Measurements from ENCODE around the gene NF1. TPM values are rescaled to one million over a fixed set of nuclear protein-coding genes. Genes with fewer than 3 reads are reported as not detected.
"Not testable (repeated sequence)": the region's sequence is repeated elsewhere in the genome, so short reads cannot be mapped to it uniquely, and the experiment has no call there.

NF1 gene
- total RNA-seq, 1 donor = 21.9 TPM

GRCh38 chr17:31100840-31101459 lies 6.2 kb downstream of the NF1 start:
- no peaks in the 10 kb centered on the region for H3K27me3 ChIP-seq (ENCODE audit: insufficient read depth, low read length)
- H3K4me3 ChIP-seq (ENCODE audit: low read length) = no peak overlapping the region
- peaks cover 2% of the 10 kb centered on the region for H3K4me1 ChIP-seq (ENCODE audit: insufficient read depth, low read length)
- no peaks in the 10 kb centered on the region for H3K9me3 ChIP-seq (ENCODE audit: low read depth, low read length)

- H3K4me3 ChIP-seq (ENCODE audit: low read length) = no peak overlapping the region
- no peaks in the 10 kb centered on the region for H3K4me1 ChIP-seq (ENCODE audit: insufficient read depth, low read length)
- no peaks in the 10 kb centered on the region for H3K27me3 ChIP-seq (ENCODE audit: insufficient read depth, low read length)
- no peaks in the 10 kb centered on the region for H3K9me3 ChIP-seq (ENCODE audit: low read depth, low read length)
Observed at GRCh38 chr17:31101943-31102342, 7.2 kb downstream of the NF1 start.

- no peaks in the 10 kb centered on the region for H3K4me1 ChIP-seq (ENCODE audit: insufficient read depth, low read length)
- H3K27me3 ChIP-seq (ENCODE audit: insufficient read depth, low read length) = no peaks in the 10 kb centered on the region
- H3K4me3 ChIP-seq (ENCODE audit: low read length) = no peak overlapping the region
- H3K9me3 ChIP-seq (ENCODE audit: low read depth, low read length) = no peaks in the 10 kb centered on the region
Observed at GRCh38 chr17:31105991-31106390, 11.2 kb downstream of the NF1 start.

- no peaks in the 10 kb centered on the region for H3K27me3 ChIP-seq (ENCODE audit: insufficient read depth, low read length)
Observed at GRCh38 chr17:31111183-31111582, 16.4 kb downstream of the NF1 start.

GRCh38 chr17:31112001-31112661 lies 17.4 kb downstream of the NF1 start:
- H3K9me3 ChIP-seq (ENCODE audit: low read depth, low read length) = no peaks in the 10 kb centered on the region
- H3K4me3 ChIP-seq (ENCODE audit: low read length) = no peak overlapping the region
- no peaks in the 10 kb centered on the region for H3K4me1 ChIP-seq (ENCODE audit: insufficient read depth, low read length)
- no peaks in the 10 kb centered on the region for H3K27me3 ChIP-seq (ENCODE audit: insufficient read depth, low read length)

More at GRCh38 chr17:31111183-31111582, 16.4 kb downstream of the NF1 start:
- Histone ChIP-seq H3K4me3 (ENCODE audit: low read length) (no peak overlapping the region), H3K9me3 (ENCODE audit: low read depth, low read length) (no peaks in the 10 kb centered on the region), H3K4me1 (ENCODE audit: insufficient read depth, low read length) (no peaks in the 10 kb centered on the region)

GRCh38 chr17:31113368-31113767 lies 18.6 kb downstream of the NF1 start:
- H3K9me3 ChIP-seq (ENCODE audit: low read depth, low read length); H3K27me3 ChIP-seq (ENCODE audit: insufficient read depth, low read length); H3K4me1 ChIP-seq (ENCODE audit: insufficient read depth, low read length); H3K4me3 ChIP-seq (ENCODE audit: low read length): not testable (repeated sequence)

- H3K9me3 ChIP-seq (ENCODE audit: low read depth, low read length) = no peaks in the 10 kb centered on the region
- no peak overlapping the region for H3K4me3 ChIP-seq (ENCODE audit: low read length)
- no peaks in the 10 kb centered on the region for H3K27me3 ChIP-seq (ENCODE audit: insufficient read depth, low read length)
- no peaks in the 10 kb centered on the region for H3K4me1 ChIP-seq (ENCODE audit: insufficient read depth, low read length)
Observed at GRCh38 chr17:31113939-31114338, 19.2 kb downstream of the NF1 start.

GRCh38 chr17:31114956-31115555 lies 20.3 kb downstream of the NF1 start:
- Histone ChIP-seq H3K4me1 (ENCODE audit: insufficient read depth, low read length) (no peaks in the 10 kb centered on the region), H3K27me3 (ENCODE audit: insufficient read depth, low read length) (no peaks in the 10 kb centered on the region), H3K9me3 (ENCODE audit: low read depth, low read length) (no peaks in the 10 kb centered on the region), H3K4me3 (ENCODE audit: low read length) (no peak overlapping the region)

GRCh38 chr17:31116167-31116566 lies 21.4 kb downstream of the NF1 start:
- no peaks in the 10 kb centered on the region for H3K27me3 ChIP-seq (ENCODE audit: insufficient read depth, low read length)
- no peaks in the 10 kb centered on the region for H3K9me3 ChIP-seq (ENCODE audit: low read depth, low read length)
- no peaks in the 10 kb centered on the region for H3K4me1 ChIP-seq (ENCODE audit: insufficient read depth, low read length)
- no peak overlapping the region for H3K4me3 ChIP-seq (ENCODE audit: low read length)

GRCh38 chr17:31122746-31123145 lies 28.0 kb downstream of the NF1 start:
- no peaks in the 10 kb centered on the region for H3K9me3 ChIP-seq (ENCODE audit: low read depth, low read length)
- H3K4me1 ChIP-seq (ENCODE audit: insufficient read depth, low read length) = no peaks in the 10 kb centered on the region
- H3K4me3 ChIP-seq (ENCODE audit: low read length) = no peak overlapping the region
- H3K27me3 ChIP-seq (ENCODE audit: insufficient read depth, low read length) = no peaks in the 10 kb centered on the region

GRCh38 chr17:31126318-31126717 lies 31.5 kb downstream of the NF1 start:
- Histone ChIP-seq H3K27me3 (ENCODE audit: insufficient read depth, low read length) (no peaks in the 10 kb centered on the region), H3K9me3 (ENCODE audit: low read depth, low read length) (no peaks in the 10 kb centered on the region), H3K4me1 (ENCODE audit: insufficient read depth, low read length) (no peaks in the 10 kb centered on the region), H3K4me3 (ENCODE audit: low read length) (no peak overlapping the region)

- H3K4me1 ChIP-seq (ENCODE audit: insufficient read depth, low read length) = no peaks in the 10 kb centered on the region
- no peak overlapping the region for H3K4me3 ChIP-seq (ENCODE audit: low read length)
- H3K27me3 ChIP-seq (ENCODE audit: insufficient read depth, low read length) = no peaks in the 10 kb centered on the region
- H3K9me3 ChIP-seq (ENCODE audit: low read depth, low read length) = no peaks in the 10 kb centered on the region
Observed at GRCh38 chr17:31128241-31128640, 33.5 kb downstream of the NF1 start.

- no peaks in the 10 kb centered on the region for H3K9me3 ChIP-seq (ENCODE audit: low read depth, low read length)
- no peak overlapping the region for H3K4me3 ChIP-seq (ENCODE audit: low read length)
- no peaks in the 10 kb centered on the region for H3K27me3 ChIP-seq (ENCODE audit: insufficient read depth, low read length)
- H3K4me1 ChIP-seq (ENCODE audit: insufficient read depth, low read length) = no peaks in the 10 kb centered on the region
Observed at GRCh38 chr17:31130286-31131224, 35.8 kb downstream of the NF1 start.

- H3K4me1 ChIP-seq (ENCODE audit: insufficient read depth, low read length) = no peaks in the 10 kb centered on the region
- H3K9me3 ChIP-seq (ENCODE audit: low read depth, low read length) = no peaks in the 10 kb centered on the region
- H3K27me3 ChIP-seq (ENCODE audit: insufficient read depth, low read length) = no peaks in the 10 kb centered on the region
- H3K4me3 ChIP-seq (ENCODE audit: low read length) = no peak overlapping the region
Observed at GRCh38 chr17:31131299-31131698, 36.5 kb downstream of the NF1 start.

GRCh38 chr17:31132977-31133376 lies 38.2 kb downstream of the NF1 start:
- Histone ChIP-seq H3K9me3 (ENCODE audit: low read depth, low read length) (no peaks in the 10 kb centered on the region), H3K4me3 (ENCODE audit: low read length) (no peak overlapping the region), H3K4me1 (ENCODE audit: insufficient read depth, low read length) (no peaks in the 10 kb centered on the region), H3K27me3 (ENCODE audit: insufficient read depth, low read length) (no peaks in the 10 kb centered on the region)
